Thymus (tissue), 11 donors: Measurements from ENCODE around the gene NKAIN2. TPM values are rescaled to one million over a fixed set of nuclear protein-coding genes. Genes with fewer than 3 reads are reported as not detected.

Experiments used
- DNase-seq, 9 donors: peaks; one replicate each; pipeline ENCODE4 v3.0.0-alpha.2; 2013; ENCODE audit warnings: low spot score in 9 of 9, low read depth in 6 of 9, missing footprints in 1 of 9
- H3K27ac ChIP-seq, 2 donors: one replicate each; pipeline ENCODE4 v1.5.1; 2013; ENCODE audit warnings: control low read depth in 1 of 2, low read depth in 1 of 2, low read length in 1 of 2, mild to moderate bottlenecking in 1 of 2, moderate library complexity in 1 of 2
- H3K27me3 ChIP-seq, 2 donors: one replicate each; pipeline ENCODE4 v1.5.1; 2013; ENCODE audit warnings: low read length in 1 of 2; ENCODE audit not compliant: control insufficient read depth in 2 of 2, insufficient read depth in 1 of 2
- H3K36me3 ChIP-seq, 2 donors: one replicate each; pipeline ENCODE4 v1.5.1; 2013; ENCODE audit warnings: low read length in 1 of 2, mild to moderate bottlenecking in 1 of 2, moderate library complexity in 1 of 2; ENCODE audit not compliant: control insufficient read depth in 2 of 2, insufficient read depth in 2 of 2
- H3K4me1 ChIP-seq, 2 donors: one replicate each; pipeline ENCODE4 v1.5.1; 2013; ENCODE audit warnings: low read length in 2 of 2; ENCODE audit not compliant: control insufficient read depth in 2 of 2, insufficient read depth in 2 of 2
- H3K4me3 ChIP-seq, 2 donors: one replicate each; pipeline ENCODE4 v1.5.1; 2013; ENCODE audit warnings: low read length in 2 of 2, control low read depth in 1 of 2, mild to moderate bottlenecking in 1 of 2
- H3K9me3 ChIP-seq, 2 donors: one replicate each; pipeline ENCODE4 v1.5.1; 2013; ENCODE audit warnings: low read length in 1 of 2, mild to moderate bottlenecking in 1 of 2; ENCODE audit not compliant: control insufficient read depth in 2 of 2, insufficient read depth in 1 of 2
- WGBS: extraction: QIAGEN DNeasy Blood & Tissue Kit; methylation state at CpG from one replicate; pipeline ENCODE4 v1.1.7; 2013; 5-methylcytosine and 5-hydroxymethylcytosine counted together
- polyA plus RNA-seq: library from polyadenylated mRNA; stranded (reverse); fragments of 200-250 nt; gene quantifications from one replicate; pipeline ENCODE4 v1.2.3, GENCODE V29; 2013
- total RNA-seq: library from RNA; stranded (reverse); fragments of 120-200 nt; gene quantifications from one replicate; pipeline ENCODE4 v1.2.4, GENCODE V29; 2013
- donor health status: healthy.

The NKAIN2 gene
- total and polyA plus RNA-seq, 2 donors = 1.2 to 2.4 TPM

GRCh38 chr6:123804014-123804786 is 535 bp downstream of the NKAIN2 start:
- Histone ChIP-seq H3K27me3 (peaks cover 19 to 35% of the 10 kb centered on the region in 2 donors), H3K4me1 (peaks cover 0 to 5% of the 10 kb centered on the region in 2 donors), H3K27ac (no peak overlapping the region), H3K9me3 (no peaks in the 10 kb centered on the region), H3K36me3 (no peaks in the 10 kb centered on the region), H3K4me3 (peak overlapping the region; percentile 16 to 48)
- 1% methylated on average over 25 of the region's 25 CpGs for WGBS
- peak in 3 of 9 donors; percentile 14 to 49 (median 31) for DNase-seq

DNA sequence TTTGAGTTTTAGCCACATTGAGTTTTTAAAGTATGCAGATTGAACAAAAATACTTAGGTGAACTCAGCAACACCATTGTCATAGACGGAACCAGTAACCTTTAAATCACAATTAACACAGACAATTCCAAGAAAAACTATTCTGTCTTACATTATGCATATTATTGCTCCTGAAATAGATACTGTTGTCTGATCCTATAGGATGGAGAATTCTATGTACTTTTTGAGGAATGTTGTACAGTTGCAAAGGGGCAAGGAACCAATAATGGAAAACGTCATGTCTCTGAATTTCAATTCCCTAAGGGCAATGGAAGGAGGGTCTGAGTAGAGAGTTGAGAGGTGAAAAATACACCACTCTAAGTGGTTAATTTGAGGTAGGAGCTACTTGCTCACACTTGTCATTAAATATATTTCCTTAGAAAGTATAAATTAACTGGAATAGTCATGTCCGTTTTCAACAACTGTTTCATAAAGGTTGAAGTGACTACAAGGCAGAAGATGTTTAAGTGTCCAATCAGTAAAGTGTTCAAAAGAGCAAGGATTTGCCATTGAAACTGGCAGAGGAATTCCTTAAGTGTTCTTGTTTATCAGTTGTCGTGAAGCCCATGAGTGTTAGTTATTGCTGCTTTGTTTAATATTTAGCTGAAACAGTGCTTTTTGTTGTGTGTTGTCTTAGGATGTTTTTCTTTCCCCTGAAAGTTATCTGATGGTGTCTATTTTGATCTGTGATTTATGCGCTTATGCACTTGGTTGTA is 1.3 kb downstream of the NKAIN2 start:
- Histone ChIP-seq H3K4me3 (no peak overlapping the region), H3K27ac (no peak overlapping the region), H3K36me3 (no peaks in the 10 kb centered on the region), H3K27me3 (peaks cover 19 to 35% of the 10 kb centered on the region in 2 donors), H3K9me3 (no peaks in the 10 kb centered on the region), H3K4me1 (peaks cover 0 to 5% of the 10 kb centered on the region in 2 donors)
- WGBS = 39% methylated on average over 5 of the region's 5 CpGs
- no peak for DNase-seq

- H3K9me3 ChIP-seq = no peaks in the 10 kb centered on the region
- no peak overlapping the region for H3K4me3 ChIP-seq
- no peak for DNase-seq
- H3K27ac ChIP-seq = no peak overlapping the region
- no peaks in the 10 kb centered on the region for H3K36me3 ChIP-seq
- 69% methylated on average over 1 of the region's 1 CpG for WGBS
- peaks cover 0 to 5% of the 10 kb centered on the region in 2 donors for H3K4me1 ChIP-seq
- peaks cover 19 to 35% of the 10 kb centered on the region in 2 donors for H3K27me3 ChIP-seq
Measured at GRCh38 chr6:123805921-123806320, 2.3 kb downstream of the NKAIN2 start.

- no peak for DNase-seq
- H3K4me3 ChIP-seq = no peak overlapping the region
- 76% methylated on average over 2 of the region's 2 CpGs for WGBS
- no peak overlapping the region for H3K27ac ChIP-seq
- peaks cover 0 to 5% of the 10 kb centered on the region in 2 donors for H3K4me1 ChIP-seq
- H3K9me3 ChIP-seq = no peaks in the 10 kb centered on the region
- H3K36me3 ChIP-seq = no peaks in the 10 kb centered on the region
- peaks cover 19 to 35% of the 10 kb centered on the region in 2 donors for H3K27me3 ChIP-seq
Measured at GRCh38 chr6:123806561-123806960, 2.9 kb downstream of the NKAIN2 start.

DNA sequence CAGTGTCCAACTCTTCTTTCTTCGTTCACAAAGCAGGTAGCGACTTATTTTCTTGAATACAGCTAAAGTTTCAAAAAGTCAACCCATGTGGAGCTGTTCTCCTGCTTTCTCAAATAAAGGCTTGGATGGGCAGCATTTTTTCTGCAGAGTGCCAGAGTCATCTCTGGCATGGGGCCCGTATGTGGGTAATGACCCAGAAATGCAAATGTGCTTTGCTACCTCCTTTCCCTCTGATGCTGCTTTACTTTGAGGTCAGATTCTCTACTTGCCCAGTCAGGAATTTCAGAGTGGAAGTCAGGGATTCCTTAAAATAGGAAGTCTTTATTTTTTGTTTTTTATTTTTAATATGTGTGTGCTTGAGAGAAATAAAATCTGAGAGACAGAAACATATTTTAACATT is 4.9 kb downstream of the NKAIN2 start:
- Histone ChIP-seq H3K4me3 (no peak overlapping the region), H3K4me1 (no peaks in the 10 kb centered on the region), H3K9me3 (no peaks in the 10 kb centered on the region), H3K27ac (no peak overlapping the region), H3K27me3 (peaks cover 10 to 21% of the 10 kb centered on the region in 2 donors), H3K36me3 (no peaks in the 10 kb centered on the region)
- WGBS = 70% methylated on average over 3 of the region's 3 CpGs
- DNase-seq = no peak

DNA sequence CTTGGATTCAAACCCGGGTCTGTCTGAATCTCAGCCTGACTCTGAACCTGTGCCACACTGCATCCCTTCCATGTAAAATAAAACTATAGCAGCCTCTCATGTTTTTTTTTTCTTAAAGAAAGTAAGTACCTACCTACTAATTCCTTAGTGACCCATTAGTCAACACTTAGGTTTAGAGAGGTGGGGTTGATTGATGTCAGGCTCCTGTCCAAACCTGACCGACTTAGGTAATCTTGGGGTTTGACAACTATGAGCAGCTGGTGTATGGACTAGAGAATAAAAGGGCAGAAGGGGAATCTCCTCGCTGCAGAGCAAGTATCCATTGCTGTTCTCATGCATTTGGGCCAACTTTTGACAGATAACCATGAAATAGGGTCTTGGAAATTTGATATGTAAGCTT is 6.5 kb downstream of the NKAIN2 start:
- no peaks in the 10 kb centered on the region for H3K9me3 ChIP-seq

GRCh38 chr6:123810948-123811347 is 7.3 kb downstream of the NKAIN2 start:
- DNase-seq = no peak
- Histone ChIP-seq H3K36me3 (no peaks in the 10 kb centered on the region), H3K9me3 (no peaks in the 10 kb centered on the region), H3K4me3 (no peak overlapping the region), H3K27ac (peak overlapping the region in 1 of 2 donors; percentile 2), H3K27me3 (peaks cover 0 to 3% of the 10 kb centered on the region in 2 donors), H3K4me1 (no peaks in the 10 kb centered on the region)
- WGBS = 79% methylated on average over 2 of the region's 2 CpGs

More for the DNA sequence above, 6.5 kb downstream of the NKAIN2 start:
- Histone ChIP-seq H3K27ac (no peak overlapping the region), H3K27me3 (peaks cover 0 to 6% of the 10 kb centered on the region in 2 donors), H3K4me1 (no peaks in the 10 kb centered on the region), H3K36me3 (no peaks in the 10 kb centered on the region), H3K4me3 (no peak overlapping the region)
- WGBS = 88% methylated on average over 3 of the region's 3 CpGs
- no peak for DNase-seq

GRCh38 chr6:123811378-123811777 is 7.7 kb downstream of the NKAIN2 start:
- 57% methylated on average over 1 of the region's 1 CpG for WGBS
- H3K36me3 ChIP-seq = no peaks in the 10 kb centered on the region

DNA sequence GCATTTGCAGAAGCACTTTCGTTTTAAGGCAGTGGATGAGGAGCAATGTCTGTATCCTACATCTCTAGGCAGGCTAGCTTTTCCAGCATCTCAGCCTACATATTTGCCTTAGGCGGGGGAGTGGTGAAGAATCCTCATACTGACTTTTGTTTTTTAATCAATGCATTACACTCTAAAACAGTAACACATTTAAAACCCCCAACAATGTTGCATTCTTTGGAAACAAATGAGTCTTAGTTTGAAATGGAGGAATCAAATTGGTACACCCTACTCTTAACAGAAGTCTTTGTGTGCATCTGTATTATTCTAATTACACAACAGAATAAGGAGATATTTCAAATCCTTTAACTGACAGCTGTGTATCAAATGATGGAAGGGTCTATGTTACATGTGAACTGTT is 9.0 kb downstream of the NKAIN2 start:
- Histone ChIP-seq H3K27ac (no peak overlapping the region), H3K4me1 (no peaks in the 10 kb centered on the region), H3K9me3 (no peaks in the 10 kb centered on the region), H3K4me3 (no peak overlapping the region), H3K36me3 (no peaks in the 10 kb centered on the region), H3K27me3 (no peaks in the 10 kb centered on the region)
- DNase-seq = no peak
- WGBS = 69% methylated on average over 2 of the region's 2 CpGs

More at GRCh38 chr6:123811378-123811777, 7.7 kb downstream of the NKAIN2 start:
- H3K9me3 ChIP-seq = no peaks in the 10 kb centered on the region
- H3K4me1 ChIP-seq = no peaks in the 10 kb centered on the region
- no peak for DNase-seq
- no peaks in the 10 kb centered on the region for H3K27me3 ChIP-seq
- no peak overlapping the region for H3K4me3 ChIP-seq
- no peak overlapping the region for H3K27ac ChIP-seq
